ENCODE data around the gene PROK2.

DNA sequence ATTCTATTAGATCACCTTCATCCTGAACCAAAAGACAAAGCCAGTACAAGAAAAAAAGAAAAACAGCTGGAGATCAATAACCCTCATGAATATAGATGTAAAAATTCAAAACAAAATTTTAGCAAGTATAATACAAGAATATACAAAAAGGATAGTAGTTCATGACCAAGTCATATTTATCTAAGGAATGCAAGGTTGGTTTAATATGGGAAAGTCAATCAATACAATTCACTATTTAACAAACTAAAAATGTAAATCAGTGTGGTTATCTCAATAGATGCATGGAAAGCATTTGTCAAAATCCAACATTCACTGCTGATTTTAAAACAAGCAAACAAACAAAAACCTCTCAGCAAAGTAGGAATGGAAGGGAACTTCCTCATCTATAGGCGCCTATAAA lies 42.3 kb downstream of the PROK2 start:
- TF ChIP-seq, protein P1, sequence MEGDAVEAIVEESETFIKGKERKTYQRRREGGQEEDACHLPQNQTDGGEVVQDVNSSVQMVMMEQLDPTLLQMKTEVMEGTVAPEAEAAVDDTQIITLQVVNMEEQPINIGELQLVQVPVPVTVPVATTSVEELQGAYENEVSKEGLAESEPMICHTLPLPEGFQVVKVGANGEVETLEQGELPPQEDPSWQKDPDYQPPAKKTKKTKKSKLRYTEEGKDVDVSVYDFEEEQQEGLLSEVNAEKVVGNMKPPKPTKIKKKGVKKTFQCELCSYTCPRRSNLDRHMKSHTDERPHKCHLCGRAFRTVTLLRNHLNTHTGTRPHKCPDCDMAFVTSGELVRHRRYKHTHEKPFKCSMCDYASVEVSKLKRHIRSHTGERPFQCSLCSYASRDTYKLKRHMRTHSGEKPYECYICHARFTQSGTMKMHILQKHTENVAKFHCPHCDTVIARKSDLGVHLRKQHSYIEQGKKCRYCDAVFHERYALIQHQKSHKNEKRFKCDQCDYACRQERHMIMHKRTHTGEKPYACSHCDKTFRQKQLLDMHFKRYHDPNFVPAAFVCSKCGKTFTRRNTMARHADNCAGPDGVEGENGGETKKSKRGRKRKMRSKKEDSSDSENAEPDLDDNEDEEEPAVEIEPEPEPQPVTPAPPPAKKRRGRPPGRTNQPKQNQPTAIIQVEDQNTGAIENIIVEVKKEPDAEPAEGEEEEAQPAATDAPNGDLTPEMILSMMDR (conservative IDR thresholded peaks at IDR 0.05; ENCODE audit: low read depth, low read length), result no peak
- TF ChIP-seq EZH2 (IDR thresholded peaks at IDR 0.05; ENCODE audit: low read length, unreplicated experiment) (no peak), EZH2phosphoT487 (IDR thresholded peaks at IDR 0.05; ENCODE audit: borderline replicate concordance, low read length) (no peak)

Measured in PC-3 (cell line).